Prostate gland (tissue), 2 donors: ENCODE results near the gene MMP10. TPM values are rescaled to one million over a fixed set of nuclear protein-coding genes. Genes with fewer than 3 reads are reported as not detected.

Experiments used
- DNase-seq: peaks from one replicate; pipeline ENCODE4 v3.0.0-alpha.2; 2019; ENCODE audit warnings: low spot score
- H3K27ac ChIP-seq, 2 donors: fragments of 200-600 bp; sonication (generic); 2 replicates each; pipeline ENCODE4 v1.5.1; 2017 to 2019
- H3K27me3 ChIP-seq: fragments of 200-600 bp; sonication (generic); replicated peaks from 2 replicates; pipeline ENCODE4 v1.5.1; 2019; ENCODE audit not compliant: insufficient read depth
- H3K36me3 ChIP-seq, 2 donors: fragments of 200-600 bp; sonication (generic); 1 replicate in 1 of 2; 2 replicates in 1 of 2; pipeline versions ENCODE4 v1.5.1 to v1.8.1; 2017 to 2019
- H3K4me1 ChIP-seq: fragments of 200-600 bp; sonication (generic); replicated peaks from 2 replicates; pipeline ENCODE4 v1.5.1; 2019
- H3K4me3 ChIP-seq, 2 donors: fragments of 200-600 bp; sonication (generic); 2 replicates each; pipeline ENCODE4 v1.5.1; 2017 to 2019
- H3K9me3 ChIP-seq: fragments of 200-600 bp; sonication (generic); 2 replicates; pipeline ENCODE4 v1.5.1; 2017
- POLR2A ChIP-seq: fragments of 450-650 bp; IDR thresholded peaks from one replicate; pipeline ENCODE4 v1.6.1; 2016; ENCODE audit warnings: antibody characterized with exemption, mild to moderate bottlenecking
- POLR2AphosphoS5 ChIP-seq: sonication (generic); formaldehyde crosslinking; IDR thresholded peaks from one replicate; pipeline ENCODE4 v1.6.1; 2017; ENCODE audit warnings: antibody characterized with exemption
- WGBS: methylation state at CpG from one replicate; pipeline ENCODE4 v1.1.5; 2018; 5-methylcytosine and 5-hydroxymethylcytosine counted together
- intact Hi-C: fragments of 100-400 bp; cut with DNase I; formaldehyde crosslinking; loops from one replicate; pipeline ENCODE4 v1.14.2; 2022
- total RNA-seq, 2 donors: library from RNA; depleted of rRNA; stranded (reverse); fragments of >200 nt; gene quantifications; one replicate each; pipeline ENCODE4 v1.1.0, GENCODE V29; 2016
- TF ChIP-seq, protein P1 (sequence below), 4 experiments: fragments of 200-600 bp in 2 of 4; fragments of 450-650 bp in 2 of 4; sonication (generic) in 2 of 4; IDR thresholded peaks; 1 replicate in 3 of 4; 2 replicates in 1 of 4; pipeline ENCODE4 v1.5.1; 2016 to 2019; ENCODE audit warnings: antibody characterized with exemption in 4 of 4, mild to moderate bottlenecking in 2 of 4, moderate library complexity in 2 of 4

The MMP10 gene
- total RNA-seq, 2 donors from 2014 or later = 0.18 to 3.6 TPM

DNA sequence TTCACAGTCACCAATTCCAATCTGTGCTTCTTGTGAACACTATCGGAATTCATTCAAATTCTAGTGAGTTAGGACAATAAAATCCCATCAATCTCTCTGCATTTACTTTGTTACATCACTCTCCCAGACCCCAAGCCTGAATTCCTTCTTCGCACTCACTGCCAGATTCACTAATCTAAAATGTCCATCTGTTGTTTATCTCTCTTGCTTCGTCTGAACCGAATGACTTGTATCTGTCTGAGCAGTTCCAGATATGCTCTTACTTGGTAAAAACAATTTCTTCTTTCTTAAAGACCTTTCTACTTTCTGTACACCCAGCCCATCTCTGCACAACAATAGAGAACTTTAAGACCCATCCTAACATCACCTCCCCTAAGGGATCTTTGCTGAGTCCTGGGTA, 7.0 kb downstream of the MMP10 start:
- Histone ChIP-seq H3K4me1 (no peaks in the 10 kb centered on the region), H3K36me3 (no peaks in the 10 kb centered on the region), H3K27me3 (no peaks in the 10 kb centered on the region), H3K27ac (no peak overlapping the region), H3K9me3 (no peaks in the 10 kb centered on the region), H3K4me3 (no peak overlapping the region)
- intact Hi-C loops = no loop called here
- TF ChIP-seq POLR2AphosphoS5 = no peak
- TF ChIP-seq, protein P1, sequence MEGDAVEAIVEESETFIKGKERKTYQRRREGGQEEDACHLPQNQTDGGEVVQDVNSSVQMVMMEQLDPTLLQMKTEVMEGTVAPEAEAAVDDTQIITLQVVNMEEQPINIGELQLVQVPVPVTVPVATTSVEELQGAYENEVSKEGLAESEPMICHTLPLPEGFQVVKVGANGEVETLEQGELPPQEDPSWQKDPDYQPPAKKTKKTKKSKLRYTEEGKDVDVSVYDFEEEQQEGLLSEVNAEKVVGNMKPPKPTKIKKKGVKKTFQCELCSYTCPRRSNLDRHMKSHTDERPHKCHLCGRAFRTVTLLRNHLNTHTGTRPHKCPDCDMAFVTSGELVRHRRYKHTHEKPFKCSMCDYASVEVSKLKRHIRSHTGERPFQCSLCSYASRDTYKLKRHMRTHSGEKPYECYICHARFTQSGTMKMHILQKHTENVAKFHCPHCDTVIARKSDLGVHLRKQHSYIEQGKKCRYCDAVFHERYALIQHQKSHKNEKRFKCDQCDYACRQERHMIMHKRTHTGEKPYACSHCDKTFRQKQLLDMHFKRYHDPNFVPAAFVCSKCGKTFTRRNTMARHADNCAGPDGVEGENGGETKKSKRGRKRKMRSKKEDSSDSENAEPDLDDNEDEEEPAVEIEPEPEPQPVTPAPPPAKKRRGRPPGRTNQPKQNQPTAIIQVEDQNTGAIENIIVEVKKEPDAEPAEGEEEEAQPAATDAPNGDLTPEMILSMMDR (IDR thresholded peaks at IDR 0.05) = no peak
- TF ChIP-seq POLR2A = no peak
- DNase-seq = no peak
- 64% methylated on average over 4 of the region's 4 CpGs for WGBS

DNA sequence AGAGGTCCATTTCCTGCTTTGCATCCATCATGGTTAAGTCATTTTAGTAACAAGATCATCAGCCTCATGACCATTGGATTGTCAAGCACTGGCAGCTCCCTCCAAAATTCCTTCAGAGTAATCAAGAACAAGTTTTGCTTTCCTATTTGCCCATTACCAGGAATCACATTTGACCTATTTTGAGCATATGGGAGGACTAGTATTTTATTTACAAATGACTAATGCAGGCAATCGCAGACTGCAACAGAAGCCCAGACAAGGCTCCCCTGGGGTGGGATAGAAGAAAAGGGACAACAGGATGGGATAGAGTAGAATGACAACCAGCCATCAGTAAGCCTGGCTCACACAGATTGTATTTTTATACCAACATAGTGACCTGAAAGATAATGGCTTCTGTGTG, 9.1 kb downstream of the MMP10 start:
- H3K27me3 ChIP-seq = no peaks in the 10 kb centered on the region
- no peaks in the 10 kb centered on the region for H3K9me3 ChIP-seq
- no peaks in the 10 kb centered on the region for H3K36me3 ChIP-seq
- WGBS = 79% methylated on average over 1 of the region's 1 CpG
- no peaks in the 10 kb centered on the region for H3K4me1 ChIP-seq
- no peak for DNase-seq
- H3K4me3 ChIP-seq = no peak overlapping the region
- intact Hi-C loops = no loop called here
- H3K27ac ChIP-seq = no peak overlapping the region
- TF ChIP-seq, protein P1 (IDR thresholded peaks at IDR 0.05) = no peak

DNA sequence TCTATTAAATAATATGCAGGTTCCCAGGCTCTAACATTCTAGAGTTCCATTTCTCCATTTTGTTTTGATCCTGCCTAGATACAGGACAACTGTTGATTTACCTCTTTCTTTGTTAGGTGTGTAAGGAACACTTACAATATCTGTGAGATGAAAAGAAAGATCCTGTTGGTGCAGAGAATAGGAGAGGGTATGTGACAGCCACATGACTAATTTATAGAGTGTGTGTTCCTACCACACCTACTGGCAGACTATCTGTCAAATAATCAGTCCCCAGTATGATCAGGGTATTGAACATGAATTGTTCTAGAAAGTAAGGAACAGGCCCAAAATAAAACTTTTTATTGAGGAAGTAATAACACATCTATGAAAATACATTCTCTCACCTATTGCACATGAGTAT, 10.2 kb downstream of the MMP10 start:
- Histone ChIP-seq H3K27me3 (no peaks in the 10 kb centered on the region), H3K9me3 (no peaks in the 10 kb centered on the region), H3K4me3 (no peak overlapping the region), H3K4me1 (no peaks in the 10 kb centered on the region), H3K27ac (no peak overlapping the region), H3K36me3 (no peaks in the 10 kb centered on the region)
- DNase-seq = no peak
- intact Hi-C loops = no loop called here
- TF ChIP-seq, protein P1 (IDR thresholded peaks at IDR 0.05) = no peak
- TF ChIP-seq POLR2A (no peak), POLR2AphosphoS5 (no peak)

DNA sequence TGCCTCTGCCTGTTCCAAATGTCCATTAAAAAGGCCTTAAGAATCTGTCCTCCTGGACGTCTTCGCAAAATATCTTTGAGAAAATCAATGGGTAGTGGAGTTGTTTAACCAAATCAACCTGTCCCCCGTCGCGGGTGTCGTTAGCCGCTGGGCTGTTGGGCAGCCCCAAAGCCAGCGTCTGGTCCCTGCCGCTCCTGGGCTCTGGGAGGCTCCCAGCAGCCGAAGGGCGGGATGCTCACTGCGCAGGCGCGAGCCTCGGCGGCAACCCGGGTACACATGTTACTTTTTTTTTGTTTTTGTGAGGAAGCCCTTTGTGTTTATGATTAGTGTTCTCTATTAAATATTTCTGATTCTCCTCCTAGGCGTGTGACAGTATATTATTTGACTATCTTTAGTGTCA, 12.6 kb downstream of the MMP10 start:
- no peaks in the 10 kb centered on the region for H3K27me3 ChIP-seq
- WGBS = 87% methylated on average over 18 of the region's 18 CpGs
- no peak overlapping the region for H3K4me3 ChIP-seq
- H3K27ac ChIP-seq = no peak overlapping the region
- no peaks in the 10 kb centered on the region for H3K9me3 ChIP-seq
- TF ChIP-seq, protein P1 (IDR thresholded peaks at IDR 0.05) = no peak
- TF ChIP-seq POLR2A = no peak
- no peak for TF ChIP-seq POLR2AphosphoS5
- intact Hi-C loops = no loop called here
- no peaks in the 10 kb centered on the region for H3K4me1 ChIP-seq
- H3K36me3 ChIP-seq = no peaks in the 10 kb centered on the region
- DNase-seq = no peak

DNA sequence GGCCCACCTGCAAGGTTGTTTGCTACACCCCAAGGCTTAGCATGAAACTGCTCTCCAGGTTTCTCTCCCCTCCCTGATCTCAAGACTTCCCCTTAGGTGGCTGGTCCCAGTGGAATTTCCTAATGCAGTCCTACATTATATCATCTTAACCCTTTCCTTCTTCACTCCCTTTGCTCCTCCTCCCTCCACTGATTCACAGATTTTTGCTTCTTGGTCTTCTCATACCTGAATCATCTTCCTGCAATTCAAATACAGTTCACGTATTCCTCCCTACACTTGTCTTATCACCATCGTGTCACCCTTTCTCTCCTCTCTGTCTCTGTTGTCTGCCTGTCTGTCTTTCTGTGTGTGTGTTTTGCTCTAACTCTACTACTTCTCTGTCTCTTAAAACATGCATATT, 17.0 kb downstream of the MMP10 start:
- TF ChIP-seq, protein P1 (IDR thresholded peaks at IDR 0.05) = no peak
- TF ChIP-seq POLR2AphosphoS5 (no peak), POLR2A (no peak)
- no peak overlapping the region for H3K4me3 ChIP-seq
- intact Hi-C loops = no loop called here
- no peak for DNase-seq
- no peaks in the 10 kb centered on the region for H3K9me3 ChIP-seq
- no peaks in the 10 kb centered on the region for H3K27me3 ChIP-seq
- WGBS = 88% methylated on average over 2 of the region's 2 CpGs
- no peak overlapping the region for H3K27ac ChIP-seq
- no peaks in the 10 kb centered on the region for H3K4me1 ChIP-seq
- no peaks in the 10 kb centered on the region for H3K36me3 ChIP-seq
